NCI-H1092 (cell line): ENCODE results near the gene OR4K14.
"Not testable (repeated sequence)": the region's sequence is repeated elsewhere in the genome, so short reads cannot be mapped to it uniquely, and the experiment has no call there.

Experiments
- DNase-seq: peaks from one replicate; lab custom pipeline; 2025; lab: John Stamatoyannopoulos, UW

Gene OR4K14

GRCh38 chr14:20019257-20019865 is at the start of gene OR4K14:
Gene OR4K14 (minus strand): TSS chr14:20019307. CDS start chr14:20015193, 4,114 bp downstream.
- no peak for DNase-seq

- no peak for DNase-seq
These were observed 40.6 kb upstream of the OR4K14 start, which contains the start of gene OR4L1 for GRCh38 chr14:20059745-20060144. Gene OR4L1 (plus strand): TSS chr14:20060045. CDS start chr14:20060045, 0 bp downstream.

GRCh38 chr14:20048202-20048601 is 29.1 kb upstream of the OR4K14 start:
- no peak for DNase-seq

- no peak for DNase-seq
These were observed 25.1 kb upstream of the OR4K14 start for GRCh38 chr14:20044243-20044642.

GRCh38 chr14:20035938-20036337 is 16.8 kb upstream of the OR4K14 start, which contains the start of gene OR4K13:
Gene OR4K13 (minus strand): TSS chr14:20036038. CDS start chr14:20034758, 1,280 bp downstream.
- DNase-seq = no peak

- no peak for DNase-seq
These were observed 16.3 kb upstream of the OR4K14 start for GRCh38 chr14:20035449-20035848.

- DNase-seq = no peak
These were observed 12.0 kb upstream of the OR4K14 start for GRCh38 chr14:20031058-20031457.

GRCh38 chr14:20008156-20008555 is 11.0 kb downstream of the OR4K14 start:
- no peak for DNase-seq

- DNase-seq = no peak
These were observed 16.8 kb downstream of the OR4K14 start for GRCh38 chr14:20002319-20002718.

GRCh38 chr14:20001863-20002262 is 17.2 kb downstream of the OR4K14 start, which contains the start of gene OR4Q2:
Gene OR4Q2 (plus strand): TSS chr14:20002163.
- no peak for DNase-seq

- DNase-seq = no peak
These were observed 25.7 kb downstream of the OR4K14 start for GRCh38 chr14:19993438-19993837.

- DNase-seq = no peak
These were observed 43.8 kb downstream of the OR4K14 start, which contains the start of gene OR4K15 for GRCh38 chr14:19975291-19975690. Gene OR4K15 (plus strand): TSS chr14:19975591. CDS start chr14:19975591, 0 bp downstream.

- DNase-seq = no peak
These were observed 44.3 kb downstream of the OR4K14 start for GRCh38 chr14:19974844-19975243.

- not testable (repeated sequence) for DNase-seq
These were observed 49.4 kb downstream of the OR4K14 start for GRCh38 chr14:19969735-19970134.
